Measurements from ENCODE around the gene UBA3. TPM values are rescaled to one million over a fixed set of nuclear protein-coding genes. Genes with fewer than 3 reads are reported as not detected.

The UBA3 gene
- total and polyA plus RNA-seq, 2 donors (not counting 3 experiments of a cell fraction or from before 2014, with no cell fraction given), result 39.4 to 84.6 TPM

DNA sequence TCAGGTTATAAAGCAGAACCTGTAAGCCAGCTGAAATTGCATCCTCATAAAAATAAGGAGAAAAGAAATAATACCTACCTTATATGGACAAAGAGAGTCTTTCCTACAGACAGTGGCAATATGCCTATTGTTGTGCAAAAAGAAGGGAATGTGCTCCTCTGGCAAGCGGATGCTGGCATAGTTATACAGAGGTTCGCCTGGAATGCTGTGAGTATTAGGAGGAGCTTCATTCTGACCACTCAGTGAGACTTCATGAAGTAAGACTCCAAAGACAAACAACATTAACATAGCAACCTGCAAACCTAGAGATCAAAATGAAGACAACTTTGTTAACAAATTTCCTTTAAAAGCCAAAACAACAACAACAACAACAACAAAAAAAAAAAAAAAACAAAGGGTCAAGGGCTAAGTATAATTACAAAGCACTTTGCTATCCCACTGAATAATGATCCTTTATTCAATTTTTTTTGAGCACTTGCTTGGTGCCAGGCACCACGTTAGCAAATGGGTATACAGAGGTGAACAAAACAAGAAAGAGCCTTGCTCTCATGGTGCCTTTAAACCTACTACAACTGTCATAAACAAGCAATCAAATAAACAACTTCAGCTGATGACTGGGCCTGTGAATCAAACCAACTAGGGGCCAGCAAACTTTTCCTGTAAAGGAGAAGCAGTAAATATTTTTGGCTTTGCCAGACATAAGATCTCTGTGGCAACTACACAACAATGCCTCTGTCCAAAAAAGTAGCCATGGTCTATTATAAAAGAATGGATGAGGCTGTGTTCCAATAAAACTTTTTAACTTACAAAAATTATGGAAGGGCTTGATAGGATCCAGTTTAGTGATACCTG lies 70.4 kb downstream of the UBA3 start:
- peak; percentile 84 for FAIRE-seq

More for the DNA sequence above, 70.4 kb downstream of the UBA3 start:
- Histone ChIP-seq H3K27me3 (ENCODE audit: control insufficient read depth in 2 of 2, insufficient read depth in 2 of 2, low read length in 2 of 2) (no peaks in the 10 kb centered on the region), H3K27ac (ENCODE audit: insufficient read depth, low read depth, low read length) (peak overlapping the region; percentile 85), H3K9ac (replicated peaks; ENCODE audit: extremely low read depth, insufficient read depth, low read length) (peak overlapping the region; percentile 69), H3K9me3 (replicated peaks; ENCODE audit: control insufficient read depth, insufficient read depth, low read length) (no peaks in the 10 kb centered on the region), H3K4me2 (ENCODE audit: insufficient read depth, low read length) (peak overlapping the region; percentile 32), H3K9me1 (replicated peaks; ENCODE audit: control insufficient read depth, extremely low read depth, insufficient read depth, low read length) (no peaks in the 10 kb centered on the region), H3K4me1 (ENCODE audit: control insufficient read depth, extremely low read depth, insufficient read depth, low read length) (peaks cover 48% of the 10 kb centered on the region), H3K4me3 (replicated peaks in 1 of 3; ENCODE audit: insufficient read depth in 1 of 3, low read depth in 1 of 3, low read length in 3 of 3) (no peak overlapping the region), H3K79me2 (ENCODE audit: control insufficient read depth, insufficient read depth, low read length) (peaks cover 10% of the 10 kb centered on the region), H2AFZ (ENCODE audit: low read depth, low read length) (no peak overlapping the region), H3K36me3 (ENCODE audit: control insufficient read depth in 2 of 2, extremely low read depth in 1 of 2, insufficient read depth in 2 of 2, low read length in 2 of 2) (peaks cover 11 to 16% of the 10 kb centered on the region in 2 experiments), H4K20me1 (replicated peaks; ENCODE audit: control insufficient read depth, extremely low read depth, insufficient read depth, low read length) (no peaks in the 10 kb centered on the region)
- BruUV-seq (replicated peaks), result no TSS peak
- TF ChIP-seq JUN (IDR thresholded peaks at IDR 0.05; ENCODE audit: borderline replicate concordance, insufficient read depth, insufficient read length, low read depth) (no peak), POLR2AphosphoS5 (IDR thresholded peaks at IDR 0.05; ENCODE audit: insufficient read depth, low read depth, low read length) (no peak), GATA2 (IDR thresholded peaks at IDR 0.05; ENCODE audit: insufficient read depth, insufficient read length, low read depth, low read length) (no peak), MYC (IDR thresholded peaks at IDR 0.05; ENCODE audit: low read depth, low read length) (no peak), FOS (IDR thresholded peaks at IDR 0.05; ENCODE audit: borderline replicate concordance, insufficient read depth, low read length) (no peak), POLR2A (IDR thresholded peaks at IDR 0.05; ENCODE audit: low read depth, low read length) (no peak), EZH2 (IDR thresholded peaks at IDR 0.05; ENCODE audit: borderline replicate concordance, low read depth, low read length, severe bottlenecking) (no peak)
- TF ChIP-seq, protein P1, sequence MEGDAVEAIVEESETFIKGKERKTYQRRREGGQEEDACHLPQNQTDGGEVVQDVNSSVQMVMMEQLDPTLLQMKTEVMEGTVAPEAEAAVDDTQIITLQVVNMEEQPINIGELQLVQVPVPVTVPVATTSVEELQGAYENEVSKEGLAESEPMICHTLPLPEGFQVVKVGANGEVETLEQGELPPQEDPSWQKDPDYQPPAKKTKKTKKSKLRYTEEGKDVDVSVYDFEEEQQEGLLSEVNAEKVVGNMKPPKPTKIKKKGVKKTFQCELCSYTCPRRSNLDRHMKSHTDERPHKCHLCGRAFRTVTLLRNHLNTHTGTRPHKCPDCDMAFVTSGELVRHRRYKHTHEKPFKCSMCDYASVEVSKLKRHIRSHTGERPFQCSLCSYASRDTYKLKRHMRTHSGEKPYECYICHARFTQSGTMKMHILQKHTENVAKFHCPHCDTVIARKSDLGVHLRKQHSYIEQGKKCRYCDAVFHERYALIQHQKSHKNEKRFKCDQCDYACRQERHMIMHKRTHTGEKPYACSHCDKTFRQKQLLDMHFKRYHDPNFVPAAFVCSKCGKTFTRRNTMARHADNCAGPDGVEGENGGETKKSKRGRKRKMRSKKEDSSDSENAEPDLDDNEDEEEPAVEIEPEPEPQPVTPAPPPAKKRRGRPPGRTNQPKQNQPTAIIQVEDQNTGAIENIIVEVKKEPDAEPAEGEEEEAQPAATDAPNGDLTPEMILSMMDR (IDR thresholded peaks at IDR 0.05; ENCODE audit: extremely low read depth in 1 of 2, insufficient read depth in 1 of 2, low read depth in 1 of 2, low read length in 2 of 2), result no peak
- TF ChIP-seq, protein P2, sequence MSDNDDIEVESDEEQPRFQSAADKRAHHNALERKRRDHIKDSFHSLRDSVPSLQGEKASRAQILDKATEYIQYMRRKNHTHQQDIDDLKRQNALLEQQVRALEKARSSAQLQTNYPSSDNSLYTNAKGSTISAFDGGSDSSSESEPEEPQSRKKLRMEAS (IDR thresholded peaks at IDR 0.05; ENCODE audit: insufficient read depth, insufficient read length), result no peak
- DNase-seq (ENCODE audit: low read depth, low spot score), result peak; percentile 74
- ChIA-PET POLR2A (interaction anchor here (1.2 kb wide), 1 partner anchor 23 kb away, joined by 5 read pairs; no protein-coding TSS in a partner anchor), CTCF (interaction anchor here (0.5 to 1.0 kb wide), 2 partner anchors 11 to 48 kb away, joined by 3 to 6 read pairs; no protein-coding TSS in a partner anchor)
- dilution Hi-C loops (cut with MboI; ENCODE audit: extremely low pct_ligation_motif_present, low sequenced_read_pairs) (no loop called here), intact Hi-C loops (cut with micrococcal nuclease) (no loop called here)

Data from endothelial cell of umbilical vein (primary cell).